Heart left ventricle (tissue), 16 donors: ENCODE results near the gene MTUS2. TPM values are rescaled to one million over a fixed set of nuclear protein-coding genes. Genes with fewer than 3 reads are reported as not detected.

Source experiments
- ATAC-seq, 4 donors: fragments of 200-7000 bp; cut with Tn5 transposase; one replicate each; pipeline ENCODE4 v1.9.1; 2020 to 2022; ENCODE audit warnings: moderate library complexity in 4 of 4, mild to moderate bottlenecking in 3 of 4, moderate number of reproducible peaks in 1 of 4
- DNase-seq, 5 donors: peaks; one replicate each; pipeline ENCODE4 v3.0.0-alpha.2; 2020
- H3K27ac ChIP-seq, 12 donors: fragments of 200-600 bp; sonication (generic) in 4 of 12; one replicate each; pipeline versions ENCODE4 v1.5.0 to v1.8.0; 2016 to 2022; ENCODE audit warnings: mild to moderate bottlenecking in 2 of 12
- H3K27me3 ChIP-seq, 9 donors: fragments of 200-600 bp; sonication (generic) in 2 of 9; one replicate each; pipeline versions ENCODE4 v1.5.1 to v1.8.0; 2016 to 2022; ENCODE audit warnings: mild to moderate bottlenecking in 3 of 9
- H3K36me3 ChIP-seq, 9 donors: fragments of 200-600 bp; sonication (generic) in 2 of 9; one replicate each; pipeline versions ENCODE4 v1.5.0 to v1.8.0; 2018 to 2022; ENCODE audit warnings: mild to moderate bottlenecking in 2 of 9
- H3K4me1 ChIP-seq, 12 donors: fragments of 200-600 bp; sonication (generic) in 4 of 12; one replicate each; pipeline versions ENCODE4 v1.5.0 to v1.8.0; 2016 to 2022; ENCODE audit warnings: mild to moderate bottlenecking in 3 of 12
- H3K4me3 ChIP-seq, 12 donors: fragments of 200-600 bp; sonication (generic) in 4 of 12; one replicate each; pipeline versions ENCODE4 v1.5.0 to v1.8.0; 2017 to 2022; ENCODE audit warnings: mild to moderate bottlenecking in 9 of 12, moderate library complexity in 4 of 12
- H3K9me3 ChIP-seq, 12 donors: fragments of 200-600 bp; sonication (generic) in 4 of 12; one replicate each; pipeline versions ENCODE4 v1.5.0 to v1.8.0; 2016 to 2022; ENCODE audit warnings: mild to moderate bottlenecking in 1 of 12
- POLR2A ChIP-seq, 2 donors: fragments of 450-650 bp; IDR thresholded peaks; one replicate each; pipeline ENCODE4 v1.6.1; 2017; ENCODE audit warnings: antibody characterized with exemption in 2 of 2, mild to moderate bottlenecking in 2 of 2, moderate library complexity in 2 of 2
- WGBS, 4 donors: extraction: QIAGEN DNeasy Blood & Tissue Kit in 2 of 4; methylation state at CpG; one replicate each; pipeline versions ENCODE4 v1.1.5 to v1.1.7; 2013 to 2018; 5-methylcytosine and 5-hydroxymethylcytosine counted together
- intact Hi-C, 10 donors: fragments of 100-400 bp; cut with DNase I; formaldehyde crosslinking; loops; one replicate each; pipeline versions ENCODE4 v1.11.1 to v1.14.2; 2022
- polyA plus RNA-seq, 2 donors: library from polyadenylated mRNA; stranded (reverse); fragments of 200-250 nt; gene quantifications; one replicate each; pipeline ENCODE4 v1.2.3, GENCODE V29; 2013
- total RNA-seq, 9 donors: library from RNA; depleted of rRNA in 2 of 9; stranded (reverse); fragments of >200 nt in 2 of 9; fragmentation: NEBNext Ultra II Directional in 3 of 9; extraction: Animal tissue kit (Norgen Biotek cat#: 25700) in 3 of 9; gene quantifications; one replicate each; pipeline versions ENCODE4 v1.1.0 to v1.2.4, GENCODE V29; 2016 to 2023
- TF ChIP-seq, protein P1 (sequence below), 12 donors: fragments of 200-600 bp; sonication (generic) in 4 of 12; IDR thresholded peaks; one replicate each; pipeline versions ENCODE4 v1.5.0 to v1.8.0; 2018 to 2022; ENCODE audit warnings: antibody characterized with exemption in 12 of 12, mild to moderate bottlenecking in 5 of 12
- donor health status: ischemic (EF 13 %, LVEDD 7.1; RV severe dilation, severe dysfunction).
- donor health status: healthy with polysubstance abuse.
- donor health status: DM: no; HTN: yes; CAD: no.
- donor health status: DM: no; HTN: no; CAD: no.
- donor health status: ischemic (EF 25% LVEDD 6.9; RV normal size, moderate dysfunction).
- donor health status: ischemic (EF 25% LVEDD 5.7; RV mildly dilated, moderate dysfunction).
- donor health status: healthy.
- donor health status: DM: yes; HTN: yes; CAD: no.
- donor health status: ischemic (EF 35%, LVEDD 5.7; RV mildly dilated, moderate dysfunction).
- donor health status: nonischemic (EF 11% LVEDD 7.7; RV severe dilation, severe dysfunction).
- donor health status: DM: yes; HTN: yes; CAD: no.
- donor health status: PGD.
- donor health status: ischemic (EF 29% LVEDD 5.4; RV normal size, mild dysfunction).
- donor health status: nonischemic (EF 23%, LVEDD 6.1; RV moderate dilation, normal function).

The MTUS2 gene
- total and polyA plus RNA-seq, 11 donors: 28.7 to 174 (median 67.9) TPM

DNA sequence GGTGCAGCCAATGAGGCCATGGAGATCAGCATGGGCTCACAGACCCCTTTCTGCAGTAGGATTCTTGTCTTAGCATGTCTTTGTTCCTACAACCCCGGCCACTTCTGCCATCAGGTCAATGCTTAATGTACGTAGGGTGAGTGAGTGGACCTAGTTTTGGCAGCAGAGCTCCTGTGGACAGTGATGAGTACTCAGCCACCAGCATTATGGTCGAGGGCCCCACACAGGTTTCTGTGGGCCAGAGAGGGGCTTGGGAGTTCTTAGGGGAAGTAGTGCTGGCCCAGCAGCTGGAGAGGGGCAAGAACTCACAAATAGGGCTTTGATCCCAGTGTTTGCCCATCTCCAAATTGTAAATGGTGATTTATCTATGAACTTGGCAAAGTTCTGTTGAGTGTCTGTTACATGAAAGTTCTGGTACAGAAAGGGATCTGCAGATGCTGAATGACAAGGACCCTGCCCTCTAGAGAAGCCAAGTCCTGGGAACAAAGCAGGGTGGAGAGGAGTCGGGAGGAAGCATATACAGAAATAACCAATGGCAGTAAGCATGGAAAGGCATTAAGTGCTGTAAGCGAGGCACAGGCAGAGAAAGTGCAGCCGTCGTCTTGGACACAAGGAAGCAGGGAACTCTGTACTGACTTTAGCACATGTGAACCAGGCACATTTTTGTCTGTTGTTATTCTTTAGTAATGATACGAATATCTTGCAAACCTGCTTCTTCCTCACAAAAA, 185.1 kb downstream of the MTUS2 start:
- no peak for TF ChIP-seq POLR2A (IDR thresholded peaks at IDR 0.05)
- TF ChIP-seq, protein P1, sequence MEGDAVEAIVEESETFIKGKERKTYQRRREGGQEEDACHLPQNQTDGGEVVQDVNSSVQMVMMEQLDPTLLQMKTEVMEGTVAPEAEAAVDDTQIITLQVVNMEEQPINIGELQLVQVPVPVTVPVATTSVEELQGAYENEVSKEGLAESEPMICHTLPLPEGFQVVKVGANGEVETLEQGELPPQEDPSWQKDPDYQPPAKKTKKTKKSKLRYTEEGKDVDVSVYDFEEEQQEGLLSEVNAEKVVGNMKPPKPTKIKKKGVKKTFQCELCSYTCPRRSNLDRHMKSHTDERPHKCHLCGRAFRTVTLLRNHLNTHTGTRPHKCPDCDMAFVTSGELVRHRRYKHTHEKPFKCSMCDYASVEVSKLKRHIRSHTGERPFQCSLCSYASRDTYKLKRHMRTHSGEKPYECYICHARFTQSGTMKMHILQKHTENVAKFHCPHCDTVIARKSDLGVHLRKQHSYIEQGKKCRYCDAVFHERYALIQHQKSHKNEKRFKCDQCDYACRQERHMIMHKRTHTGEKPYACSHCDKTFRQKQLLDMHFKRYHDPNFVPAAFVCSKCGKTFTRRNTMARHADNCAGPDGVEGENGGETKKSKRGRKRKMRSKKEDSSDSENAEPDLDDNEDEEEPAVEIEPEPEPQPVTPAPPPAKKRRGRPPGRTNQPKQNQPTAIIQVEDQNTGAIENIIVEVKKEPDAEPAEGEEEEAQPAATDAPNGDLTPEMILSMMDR (IDR thresholded peaks at IDR 0.05): no peak

DNA sequence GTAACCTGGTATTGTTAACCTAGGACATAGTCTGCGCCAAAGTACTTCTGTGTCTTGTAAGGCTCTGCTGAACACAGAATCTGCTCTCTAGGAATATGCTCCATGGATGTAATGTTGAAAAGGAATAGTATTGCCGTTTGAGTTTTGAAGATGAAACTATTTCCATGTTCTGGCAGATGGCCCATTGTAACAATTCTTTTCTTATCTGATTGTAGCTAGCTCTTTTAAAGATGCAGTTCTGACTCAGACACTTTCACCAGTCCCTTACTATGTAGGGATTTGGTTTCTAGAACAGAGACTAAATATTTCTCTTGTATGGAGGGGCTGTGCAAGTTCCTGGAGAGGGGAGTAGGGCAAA, 185.6 kb downstream of the MTUS2 start:
- Histone ChIP-seq H3K27me3 (no peaks in the 10 kb centered on the region), H3K4me3 (no peak overlapping the region), H3K27ac (no peak overlapping the region), H3K4me1 (peaks cover 0 to 23% (median 2%) of the 10 kb centered on the region in 12 donors), H3K9me3 (no peaks in the 10 kb centered on the region), H3K36me3 (no peaks in the 10 kb centered on the region)
- ATAC-seq (no peak), DNase-seq (no peak)
- TF ChIP-seq, protein P1 (IDR thresholded peaks at IDR 0.05): no peak
- TF ChIP-seq POLR2A (IDR thresholded peaks at IDR 0.05): no peak
- WGBS, 4 donors: 45 to 51% (median 48%) methylated on average over 2 of the region's 2 CpGs
- intact Hi-C loops: no loop called here

More for the DNA sequence above, 185.1 kb downstream of the MTUS2 start:
- no peak for ATAC-seq
- H3K27me3 ChIP-seq: no peaks in the 10 kb centered on the region
- intact Hi-C loops: no loop called here
- no peak overlapping the region for H3K4me3 ChIP-seq
- H3K36me3 ChIP-seq: no peaks in the 10 kb centered on the region
- peaks cover 0 to 23% (median 2%) of the 10 kb centered on the region in 12 donors for H3K4me1 ChIP-seq
- DNase-seq: no peak
- H3K27ac ChIP-seq: no peak overlapping the region
- whole genome bisulfite sequencing, 4 donors: 49 to 52% (median 51%) methylated on average over 7 to 8 of the region's 8 CpGs
- peaks cover 0 to 4% (median 0%) of the 10 kb centered on the region in 12 donors for H3K9me3 ChIP-seq

DNA sequence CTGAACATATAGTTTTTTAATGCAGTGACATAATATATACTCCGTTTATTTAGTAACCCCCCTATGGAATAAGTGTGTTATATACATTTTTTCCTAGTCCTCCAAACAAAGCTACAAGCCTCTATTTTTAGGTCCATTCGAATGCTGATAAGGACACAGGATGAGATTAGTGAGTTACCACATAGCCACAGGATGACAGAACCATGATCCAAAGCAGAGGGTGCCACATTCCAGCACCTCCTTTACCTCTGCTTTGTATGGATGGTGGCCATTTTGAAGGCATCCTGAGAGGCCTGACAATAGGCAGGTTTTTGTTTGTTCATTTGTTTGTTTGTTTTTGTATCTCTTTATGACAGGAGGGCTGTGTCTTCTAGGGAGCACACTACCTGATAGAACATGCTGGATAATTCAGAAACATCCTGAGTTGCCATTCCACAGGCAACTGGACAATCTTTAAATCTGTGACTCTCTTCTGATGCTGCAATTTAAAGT, 186.3 kb downstream of the MTUS2 start:
- peak in 3 of 4 donors; percentile 57 to 75 (median 66) for ATAC-seq
- H3K9me3 ChIP-seq: no peaks in the 10 kb centered on the region
- H3K27ac ChIP-seq: no peak overlapping the region
- DNase-seq: no peak
- H3K4me3 ChIP-seq: no peak overlapping the region
- no peak for TF ChIP-seq POLR2A (IDR thresholded peaks at IDR 0.05)
- TF ChIP-seq, protein P1 (IDR thresholded peaks at IDR 0.05): no peak
- WGBS, 4 donors: 8 to 17% (median 10%) methylated on average over 2 of the region's 2 CpGs
- no peaks in the 10 kb centered on the region for H3K27me3 ChIP-seq
- intact Hi-C loops: no loop called here
- H3K4me1 ChIP-seq: peaks cover 0 to 23% (median 2%) of the 10 kb centered on the region in 12 donors
- no peaks in the 10 kb centered on the region for H3K36me3 ChIP-seq

DNA sequence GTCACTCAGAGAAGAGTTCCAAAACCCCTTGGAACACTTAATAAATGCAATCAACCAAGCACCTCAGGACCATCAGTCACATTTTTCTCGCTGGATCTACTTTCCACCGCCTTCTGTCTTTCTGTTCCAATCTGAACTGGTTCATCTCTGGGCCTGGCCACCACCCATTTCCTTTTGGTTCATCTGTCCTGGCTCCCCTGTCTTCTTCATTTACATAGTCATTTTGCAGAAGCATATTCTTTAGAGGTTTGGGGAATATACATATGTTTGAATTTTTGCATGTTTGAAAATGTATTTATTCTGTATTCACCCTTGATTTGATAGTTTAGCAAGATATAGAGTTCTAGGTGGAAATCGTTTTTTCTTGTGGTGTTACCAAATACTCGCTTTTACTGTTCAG, 188.2 kb downstream of the MTUS2 start:
- intact Hi-C loops: no loop called here
- 88 to 91% (median 90%) methylated on average over 4 of the region's 4 CpGs for WGBS, 4 donors
- Histone ChIP-seq H3K9me3 (no peaks in the 10 kb centered on the region), H3K36me3 (no peaks in the 10 kb centered on the region), H3K27ac (no peak overlapping the region), H3K4me3 (no peak overlapping the region), H3K27me3 (no peaks in the 10 kb centered on the region), H3K4me1 (peaks cover 0 to 18% (median 2%) of the 10 kb centered on the region in 12 donors)
- ATAC-seq (no peak), DNase-seq (no peak)
- TF ChIP-seq, protein P1 (IDR thresholded peaks at IDR 0.05): no peak
- no peak for TF ChIP-seq POLR2A (IDR thresholded peaks at IDR 0.05)
